Hematopoietic multipotent progenitor cell treated with erythropoietin and hydrocortisone succinate and interleukin-3 and kit ligand, for 4 days (in vitro differentiated cells): ENCODE measurements around the gene RXRB.

Experiments
- DNase-seq: peaks from one replicate; pipeline ENCODE4 v3.0.0-alpha.2; 2015

RXRB gene

GRCh38 chr6:33195304-33196165 lies 4.9 kb downstream of the RXRB start:
- no peak for DNase-seq

DNA sequence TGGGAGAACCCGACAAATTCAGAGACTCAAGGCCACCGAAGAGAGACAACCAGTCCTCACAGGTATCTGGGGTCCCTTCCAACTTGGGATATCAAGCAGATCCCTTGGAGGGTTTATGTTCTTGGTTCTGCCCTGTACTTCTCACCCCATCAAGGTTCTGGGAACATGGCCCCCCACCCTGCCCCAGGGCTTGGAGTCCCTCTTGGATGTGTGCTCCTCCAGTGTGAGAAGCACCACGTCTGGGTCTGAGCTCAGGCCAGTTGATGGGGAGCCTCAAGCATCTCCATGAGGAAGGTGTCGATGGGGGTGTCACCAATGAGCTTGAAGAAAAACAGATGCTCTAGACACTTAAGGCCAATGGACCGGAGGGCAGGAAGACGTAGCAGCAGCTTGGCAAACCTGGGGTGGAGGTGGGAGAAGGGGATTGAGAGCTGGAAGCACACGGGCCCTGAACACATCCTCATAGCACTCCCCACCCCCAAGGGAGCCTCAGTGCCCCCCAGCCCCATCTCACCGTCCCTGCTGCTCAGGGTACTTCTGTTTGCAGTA lies 6.0 kb downstream of the RXRB start:
- DNase-seq = no peak

- DNase-seq = no peak
Measured at GRCh38 chr6:33193619-33194018, 6.8 kb downstream of the RXRB start.

GRCh38 chr6:33192671-33193602 lies 7.5 kb downstream of the RXRB start:
- DNase-seq = peak; percentile 56

- DNase-seq = no peak
Measured at GRCh38 chr6:33192105-33192646, 8.3 kb downstream of the RXRB start, which contains the start of gene COL11A2. TSS of gene COL11A2 (minus strand) at chr6:33192467. CDS start at chr6:33192240, 227 bp downstream.

GRCh38 chr6:33191383-33192104 lies 8.9 kb downstream of the RXRB start:
- DNase-seq = no peak

DNA sequence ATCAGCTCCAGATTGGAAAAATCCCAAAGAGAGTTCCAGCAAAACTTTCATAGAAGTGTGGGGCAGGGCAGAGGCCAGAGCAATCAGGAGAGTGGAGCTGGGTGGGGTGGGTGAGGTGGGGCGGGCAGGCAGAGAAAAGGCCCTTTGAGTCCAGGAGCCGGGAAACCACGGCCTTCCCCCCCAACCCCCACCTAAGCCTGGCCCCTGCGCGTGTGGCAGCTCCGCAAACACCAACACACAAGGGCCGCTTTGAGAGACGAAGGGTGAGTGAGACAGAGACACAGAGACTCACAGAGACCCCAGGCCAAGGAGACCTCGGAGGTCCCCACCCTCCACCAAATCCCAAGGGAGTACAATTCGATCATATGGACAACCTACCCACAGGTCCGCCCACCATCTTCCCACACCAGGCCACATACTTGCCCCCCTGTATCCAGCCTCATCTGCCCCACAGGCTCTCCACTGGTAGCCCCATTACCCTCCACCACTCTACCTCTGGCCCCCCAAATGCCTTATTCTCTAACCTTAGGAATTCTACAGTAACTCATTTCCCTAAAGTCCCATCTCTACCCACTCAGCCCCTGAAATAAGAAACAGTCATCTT lies 9.9 kb downstream of the RXRB start:
- DNase-seq = no peak

DNA sequence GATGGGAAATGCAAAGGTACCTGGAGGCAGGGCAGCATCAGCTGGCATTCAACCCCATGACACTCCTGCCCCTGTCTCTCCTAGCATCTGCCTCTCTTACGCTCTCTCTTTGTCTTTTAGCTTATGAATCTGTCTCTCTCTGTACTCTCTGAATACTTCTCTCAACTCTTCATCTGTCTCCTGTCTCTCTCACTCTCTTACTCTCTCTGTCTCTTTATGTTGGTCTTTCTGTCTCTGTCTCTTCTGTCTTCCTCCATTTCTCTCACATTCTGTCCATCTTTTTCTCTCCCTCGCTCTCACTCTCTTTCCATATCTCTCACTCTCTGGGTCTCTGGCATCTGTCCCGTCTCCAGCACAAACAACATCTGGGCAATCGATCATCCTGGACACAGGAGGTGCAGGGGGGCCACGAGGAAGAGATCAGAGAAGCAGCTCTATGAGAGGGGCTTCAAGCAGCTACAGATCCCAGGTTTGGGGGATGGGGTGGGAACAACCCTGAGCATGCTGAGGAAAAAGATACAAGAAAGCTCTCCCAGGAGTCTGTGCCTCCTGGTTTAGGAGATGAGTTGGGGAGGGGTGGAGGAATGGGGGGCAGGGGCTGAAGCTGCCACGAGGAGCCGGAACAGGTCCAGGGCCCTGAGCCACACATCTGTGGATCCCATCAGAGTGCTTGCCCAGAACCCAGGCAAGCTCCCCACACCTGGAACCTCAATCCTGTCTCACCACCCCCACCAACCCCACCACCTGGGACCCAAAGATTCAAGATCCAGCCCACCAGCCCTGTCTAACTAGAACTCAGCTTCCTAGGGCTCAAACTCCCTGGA lies 10.6 kb downstream of the RXRB start:
- DNase-seq = no peak

DNA sequence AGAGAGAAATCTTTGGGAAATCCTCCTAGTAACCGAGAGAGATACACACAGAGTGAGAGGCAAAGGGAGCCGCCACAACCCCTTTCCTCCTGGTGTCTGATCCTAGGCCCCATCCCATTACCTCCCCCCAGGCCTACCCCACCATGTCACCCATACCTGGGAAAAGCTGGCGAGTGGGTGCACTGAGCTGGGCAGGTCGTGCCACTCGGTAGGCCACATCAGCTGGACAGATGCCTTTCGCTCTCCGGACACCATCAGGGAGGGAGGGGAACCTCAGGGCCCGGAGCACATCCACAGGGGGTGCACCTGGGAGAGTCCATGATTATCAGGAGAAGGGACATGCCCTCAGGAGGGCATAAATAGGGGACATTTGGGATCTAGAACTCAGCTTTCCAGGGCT lies 11.3 kb downstream of the RXRB start:
- no peak for DNase-seq

GRCh38 chr6:33187809-33188208 lies 12.7 kb downstream of the RXRB start:
- DNase-seq = no peak

DNA sequence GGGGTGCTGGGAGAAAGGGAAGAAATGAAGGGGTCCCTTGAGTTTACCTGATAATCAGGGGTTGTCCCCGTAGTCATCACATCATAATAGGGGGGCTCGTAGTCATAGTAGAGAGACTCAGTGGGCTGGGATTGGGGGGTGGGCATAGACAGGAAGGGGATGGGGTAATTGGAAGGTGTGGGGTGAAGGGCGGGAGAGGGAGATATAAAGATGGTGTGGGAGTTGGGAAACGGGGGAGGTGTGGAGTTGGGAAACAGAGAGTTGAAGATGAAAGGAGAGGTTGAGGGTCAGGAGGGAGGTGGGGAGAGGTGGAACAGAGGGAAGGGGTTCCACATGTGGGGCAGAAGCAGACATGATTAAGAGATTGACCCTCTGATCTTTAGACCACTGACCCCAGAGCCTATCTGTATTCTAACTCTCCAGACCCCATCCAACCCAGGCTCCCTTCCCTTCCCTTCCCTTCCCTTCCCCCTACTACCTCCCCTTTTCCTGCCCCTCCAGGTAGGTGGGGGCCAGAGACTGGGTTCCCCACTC lies 14.7 kb downstream of the RXRB start:
- DNase-seq = no peak

GRCh38 chr6:33185190-33185589 lies 15.3 kb downstream of the RXRB start:
- DNase-seq = no peak

DNA sequence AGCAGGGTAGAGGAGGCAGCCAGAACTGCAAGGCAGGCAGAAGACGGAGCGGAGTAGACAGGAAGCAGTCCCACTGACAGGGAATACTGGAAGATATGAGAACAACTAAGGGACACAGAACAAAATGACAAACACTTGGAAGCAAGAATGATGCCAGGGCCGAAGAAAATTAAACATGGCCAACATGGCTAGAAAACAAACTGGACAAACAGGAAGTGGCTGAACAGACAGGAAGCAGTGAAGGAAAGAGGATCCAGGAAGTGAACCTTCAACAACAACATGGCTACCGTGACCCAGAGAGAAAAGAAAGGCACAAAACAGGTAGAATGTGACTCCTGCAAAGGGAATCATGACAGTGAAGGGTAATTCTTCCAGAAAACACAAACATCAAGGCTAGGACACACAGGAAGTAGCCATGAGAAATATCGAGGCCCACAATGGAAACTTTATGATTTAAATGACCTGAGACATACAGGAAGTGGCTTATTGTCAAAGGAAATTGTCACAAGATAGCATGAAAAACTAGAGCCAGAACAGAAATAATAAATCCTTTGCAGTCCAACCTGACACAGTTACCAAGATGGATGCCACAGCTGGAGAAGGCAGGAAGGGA lies 17.3 kb downstream of the RXRB start:
- DNase-seq = peak; percentile 46

GRCh38 chr6:33181141-33181540 lies 19.3 kb downstream of the RXRB start:
- no peak for DNase-seq

DNA sequence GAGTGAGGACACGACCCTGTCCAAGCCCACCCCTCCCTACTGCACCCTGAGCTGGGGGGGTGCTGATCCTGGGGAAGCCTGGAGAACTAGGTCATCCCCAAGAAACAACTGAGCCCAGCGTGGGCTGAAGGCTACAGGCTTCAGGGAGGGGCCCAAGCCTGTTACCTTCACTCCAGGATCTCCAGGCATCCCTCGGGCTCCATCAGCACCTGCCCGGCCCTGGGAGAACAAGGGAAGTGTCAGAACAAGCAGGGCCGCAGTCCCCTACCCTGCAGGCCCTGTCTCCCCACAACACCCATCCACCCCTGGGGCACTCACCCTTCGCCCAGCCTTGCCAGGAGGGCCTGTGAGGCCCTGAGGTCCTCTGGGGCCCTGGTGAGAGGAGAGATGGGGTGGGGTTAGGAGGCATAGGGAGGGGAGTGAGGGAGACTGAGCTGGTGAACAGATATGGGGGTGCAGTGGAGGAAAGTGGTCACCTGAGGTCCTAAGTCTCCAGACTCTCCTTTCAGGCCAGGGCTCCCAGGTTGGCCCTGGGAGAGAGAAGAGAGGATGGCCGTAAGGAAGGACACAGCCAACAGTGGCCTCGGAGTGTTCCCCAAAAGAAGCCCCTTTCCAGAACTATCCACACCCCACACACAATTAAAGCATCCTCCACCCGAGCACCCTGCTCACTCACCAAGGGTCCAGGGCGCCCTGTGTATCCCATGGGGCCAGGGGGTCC lies 21.6 kb downstream of the RXRB start:
- DNase-seq = no peak

GRCh38 chr6:33177552-33178446 lies 22.7 kb downstream of the RXRB start:
- DNase-seq = no peak

DNA sequence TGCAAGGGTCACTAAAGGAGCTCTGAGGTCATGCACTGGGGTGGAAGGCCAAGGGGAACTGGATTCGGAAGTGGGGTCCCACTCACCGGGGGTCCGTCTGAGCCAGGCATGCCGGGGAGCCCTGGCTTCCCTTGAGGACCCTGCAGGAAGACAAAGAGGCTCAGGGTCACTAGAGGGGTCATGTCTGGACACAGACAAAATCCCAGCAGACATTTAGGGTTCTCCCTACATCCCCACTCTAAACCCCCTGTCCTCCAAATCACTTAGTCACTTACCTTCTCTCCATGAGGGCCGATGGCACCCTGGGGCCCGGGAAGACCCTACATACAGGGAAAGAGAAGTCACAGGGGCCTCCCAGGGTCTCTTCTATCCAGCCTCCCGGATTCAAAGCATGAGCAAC lies 23.6 kb downstream of the RXRB start:
- DNase-seq = no peak

GRCh38 chr6:33175436-33176069 lies 24.9 kb downstream of the RXRB start:
- no peak for DNase-seq
